GM11168 (cell line): ENCODE data around the gene BLOC1S5.

Experiments
- in situ Hi-C: fragments of 300-500 bp; cut with MboI; formaldehyde crosslinking; loops from one replicate; pipeline ENCODE4 v1.12.0; 2022; ENCODE audit warnings: low sequenced_read_pairs; ENCODE audit not compliant: unreplicated experiment

The BLOC1S5 gene, protein sequence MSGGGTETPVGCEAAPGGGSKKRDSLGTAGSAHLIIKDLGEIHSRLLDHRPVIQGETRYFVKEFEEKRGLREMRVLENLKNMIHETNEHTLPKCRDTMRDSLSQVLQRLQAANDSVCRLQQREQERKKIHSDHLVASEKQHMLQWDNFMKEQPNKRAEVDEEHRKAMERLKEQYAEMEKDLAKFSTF

DNA sequence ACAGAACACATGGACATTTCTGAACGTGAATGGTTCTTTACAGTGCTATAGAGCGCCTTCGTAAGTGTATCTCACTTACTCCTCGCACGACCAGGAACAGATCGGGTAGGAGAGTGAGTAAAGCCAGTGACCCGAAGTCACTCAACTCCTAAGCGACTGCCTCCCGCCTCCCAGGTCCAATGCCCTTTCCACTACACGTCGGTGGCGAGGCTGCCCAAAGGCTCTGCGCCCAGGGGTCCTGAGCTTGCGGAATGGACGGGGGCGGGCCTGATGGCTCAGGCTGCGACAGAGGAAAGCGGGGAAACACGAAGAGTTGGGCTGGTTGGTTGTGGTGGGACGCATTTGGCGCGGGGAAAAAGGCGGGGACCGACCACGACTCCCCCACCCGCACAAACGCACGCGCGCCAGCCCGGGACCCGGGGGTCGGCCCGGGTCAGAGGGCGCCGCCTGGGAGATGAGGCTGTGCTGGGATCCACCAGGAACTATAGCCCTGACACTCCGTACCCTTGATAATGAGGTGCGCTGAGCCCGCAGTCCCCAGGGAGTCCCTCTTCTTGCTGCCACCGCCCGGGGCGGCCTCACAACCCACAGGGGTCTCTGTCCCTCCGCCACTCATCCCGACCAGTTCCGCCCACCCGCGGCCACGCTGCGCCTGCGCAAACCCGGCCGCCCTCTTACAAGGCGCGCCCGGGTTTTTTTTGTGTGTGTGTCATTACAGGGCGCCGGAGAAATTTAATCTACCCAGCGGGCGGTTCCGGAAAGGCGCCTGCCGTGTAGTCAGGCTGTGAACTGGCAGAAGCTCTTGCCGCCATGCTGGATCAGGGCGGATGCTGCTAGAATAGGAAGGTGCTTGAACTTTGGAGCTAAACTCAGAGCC, at the start of gene BLOC1S5:
Gene BLOC1S5 (minus strand): TSS at position 629 of the 877 bp plus-strand sequence. CDS start 13 bp downstream, at position 616.
- in situ Hi-C loops: no loop called here

DNA sequence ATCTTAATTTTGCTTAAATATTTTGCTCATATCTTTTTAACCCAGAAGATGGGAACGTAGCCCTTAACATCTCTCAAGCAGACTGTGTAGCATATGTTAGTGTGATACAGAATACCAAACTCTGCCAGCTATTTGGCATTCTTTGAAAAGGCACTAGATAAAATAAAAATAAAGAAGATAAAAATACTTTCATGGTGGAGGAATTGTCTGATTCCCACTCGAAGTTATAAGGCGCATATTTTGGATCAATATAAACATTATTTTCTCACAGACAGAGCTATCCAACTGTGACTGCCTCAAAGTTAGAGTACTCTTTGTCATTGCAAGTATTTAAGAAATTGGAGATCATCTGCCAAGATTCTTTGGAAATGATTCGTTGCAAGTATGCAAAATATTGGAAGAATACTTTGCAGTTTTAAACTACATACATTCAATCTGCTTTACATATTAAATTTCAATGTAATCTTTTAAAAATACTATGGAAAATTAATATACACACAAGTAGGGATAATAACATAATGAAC, 49.0 kb upstream of the BLOC1S5 start:
- in situ Hi-C loops: no loop called here

DNA sequence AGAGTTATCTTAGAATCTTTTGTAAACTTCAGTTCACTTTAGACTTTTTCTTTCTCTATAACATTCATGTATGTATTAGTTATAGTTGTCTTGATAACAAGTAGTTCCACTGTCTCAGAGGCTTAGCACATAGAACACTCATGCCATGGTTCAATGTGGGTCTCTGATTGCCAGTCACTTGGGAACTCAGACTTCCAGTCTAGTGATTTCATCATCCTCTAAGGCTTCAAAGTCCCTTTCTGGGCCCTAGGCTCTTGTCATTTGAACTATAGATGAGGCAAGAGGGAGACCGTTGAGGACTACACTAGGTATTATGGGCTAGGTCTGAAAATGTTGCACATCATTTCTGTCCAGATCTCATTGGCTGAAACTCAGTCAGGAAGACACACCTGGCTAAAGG, 46.5 kb upstream of the BLOC1S5 start:
- in situ Hi-C loops: no loop called here

DNA sequence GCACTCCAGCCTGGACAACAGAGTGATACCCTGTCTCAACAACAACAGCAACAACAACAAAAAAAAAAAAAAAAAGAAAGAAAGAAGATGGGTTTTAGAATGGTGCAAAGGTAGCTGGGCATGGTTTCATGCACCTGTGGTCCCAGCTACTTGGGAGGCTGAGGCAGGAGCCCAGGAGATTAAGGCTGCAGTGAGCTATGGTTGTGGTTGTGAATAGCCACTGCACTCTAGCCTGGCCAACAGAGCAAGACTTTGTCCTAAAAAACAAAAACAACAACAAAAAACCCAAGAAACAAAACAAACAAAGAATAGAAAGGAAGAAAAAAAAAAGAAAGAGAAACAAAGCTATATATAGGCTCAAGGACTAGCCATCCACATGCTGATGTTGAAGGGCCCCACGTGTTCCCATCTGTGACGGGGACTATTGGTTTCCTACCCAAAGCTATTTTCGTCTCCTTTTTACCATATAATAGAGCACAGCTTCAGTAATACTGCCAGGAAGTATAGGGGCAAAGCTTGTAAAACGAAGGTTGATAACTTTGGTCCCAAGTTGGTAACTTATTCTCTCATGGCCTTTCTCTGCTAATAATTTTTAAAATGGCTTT, 46.0 kb upstream of the BLOC1S5 start:
- in situ Hi-C loops: no loop called here

DNA sequence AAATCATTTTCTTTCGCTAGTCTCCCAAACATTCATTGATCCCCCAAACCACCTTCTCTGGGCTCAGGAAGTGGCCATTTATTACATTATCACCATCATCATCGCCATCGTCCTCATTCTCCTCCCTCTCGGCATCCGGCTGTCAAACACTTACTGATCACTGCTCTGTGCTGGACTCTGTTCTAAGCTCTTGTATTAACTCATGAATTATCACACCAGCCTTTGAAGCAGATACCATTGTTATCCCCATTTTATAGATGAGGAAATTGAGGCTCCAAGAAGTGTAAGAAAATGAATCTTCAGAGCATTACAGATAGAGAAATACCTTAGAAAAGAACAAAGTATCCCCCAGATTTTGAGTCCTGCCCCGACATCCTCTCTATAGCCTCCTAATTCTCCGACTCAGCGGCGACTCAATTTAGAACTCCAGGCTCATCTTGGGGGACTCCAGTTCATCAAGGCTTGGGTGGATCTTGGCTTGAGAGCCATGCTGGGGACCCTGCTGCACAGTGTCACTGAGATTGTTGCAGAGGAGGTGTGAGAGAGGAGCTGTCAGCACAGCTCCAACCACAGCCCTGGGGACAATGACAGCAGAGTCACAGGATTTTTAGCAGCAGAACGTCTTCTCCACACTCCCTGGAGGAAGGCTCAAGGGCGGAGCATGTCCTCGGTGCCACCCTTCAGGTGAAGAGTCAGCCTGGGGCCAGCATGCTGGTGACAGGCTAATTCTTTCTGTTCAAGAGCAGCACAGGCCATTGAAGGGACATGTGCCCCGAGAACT, 44.8 kb upstream of the BLOC1S5 start:
- in situ Hi-C loops: no loop called here

DNA sequence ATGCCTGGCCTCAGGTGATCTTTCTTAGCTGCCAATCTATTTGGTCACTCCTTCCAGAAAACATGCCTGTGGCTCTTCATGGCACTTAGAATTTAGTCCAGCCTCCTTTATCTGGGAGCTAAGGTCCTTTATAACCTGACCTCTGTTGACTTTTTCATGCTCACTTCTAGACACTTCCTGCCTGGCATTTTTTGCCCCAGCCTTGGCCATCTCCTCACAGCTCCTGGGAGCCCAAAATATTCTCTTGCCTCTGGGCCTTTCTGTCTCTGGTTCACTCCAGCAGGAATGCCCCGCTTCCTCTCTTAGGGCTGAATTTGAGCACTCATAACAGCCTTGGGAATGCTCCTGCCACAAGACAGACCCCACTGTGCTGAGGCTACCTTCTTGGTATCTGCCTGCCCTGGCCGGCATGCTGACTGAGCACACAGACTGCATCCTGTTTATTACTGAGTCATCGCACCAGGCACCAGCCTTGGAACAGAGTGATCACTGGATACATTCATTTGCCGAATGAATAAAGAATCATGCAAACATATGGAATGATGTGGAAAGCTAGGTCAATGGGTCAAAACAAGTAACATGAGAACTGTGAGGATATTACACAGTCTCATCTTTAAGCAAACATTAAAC, 44.0 kb upstream of the BLOC1S5 start:
- in situ Hi-C loops: no loop called here

DNA sequence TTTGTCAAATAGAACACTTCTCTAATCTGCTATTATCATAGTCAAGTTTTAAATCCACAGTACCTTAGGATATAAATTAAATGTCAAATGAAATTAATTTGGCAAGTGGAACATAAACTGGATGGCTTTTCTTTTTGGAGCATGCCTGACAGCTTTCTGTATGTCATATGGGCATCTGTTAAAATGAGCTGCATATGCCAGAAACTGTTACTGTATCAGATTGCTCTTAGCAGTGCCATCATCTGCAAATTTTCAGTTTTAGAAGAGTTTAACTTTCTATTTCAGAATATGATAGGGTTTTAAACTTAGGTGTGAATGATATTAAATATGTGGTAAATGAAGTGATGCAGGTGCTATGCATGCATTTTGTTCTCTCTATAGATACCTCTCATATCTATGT, 41.6 kb upstream of the BLOC1S5 start:
- in situ Hi-C loops: no loop called here

DNA sequence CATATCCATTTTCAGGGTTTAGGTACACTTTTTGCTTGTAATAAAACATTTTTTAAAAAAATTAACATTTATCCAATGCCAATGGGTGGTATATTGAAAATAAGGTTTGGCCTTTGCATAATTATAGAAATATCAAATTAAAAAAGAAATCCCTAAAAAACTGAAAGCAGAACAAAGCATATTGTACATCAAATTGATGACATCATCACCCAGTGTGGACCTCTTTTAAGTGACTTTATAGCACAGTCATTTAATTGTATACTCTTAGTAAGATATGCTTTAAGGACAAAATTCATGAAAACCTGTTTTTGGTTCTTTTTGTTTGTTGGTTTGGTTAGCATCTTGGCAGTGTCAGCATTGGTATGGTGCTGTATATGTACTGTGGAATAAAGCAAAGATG, 39.5 kb upstream of the BLOC1S5 start:
- in situ Hi-C loops: no loop called here

DNA sequence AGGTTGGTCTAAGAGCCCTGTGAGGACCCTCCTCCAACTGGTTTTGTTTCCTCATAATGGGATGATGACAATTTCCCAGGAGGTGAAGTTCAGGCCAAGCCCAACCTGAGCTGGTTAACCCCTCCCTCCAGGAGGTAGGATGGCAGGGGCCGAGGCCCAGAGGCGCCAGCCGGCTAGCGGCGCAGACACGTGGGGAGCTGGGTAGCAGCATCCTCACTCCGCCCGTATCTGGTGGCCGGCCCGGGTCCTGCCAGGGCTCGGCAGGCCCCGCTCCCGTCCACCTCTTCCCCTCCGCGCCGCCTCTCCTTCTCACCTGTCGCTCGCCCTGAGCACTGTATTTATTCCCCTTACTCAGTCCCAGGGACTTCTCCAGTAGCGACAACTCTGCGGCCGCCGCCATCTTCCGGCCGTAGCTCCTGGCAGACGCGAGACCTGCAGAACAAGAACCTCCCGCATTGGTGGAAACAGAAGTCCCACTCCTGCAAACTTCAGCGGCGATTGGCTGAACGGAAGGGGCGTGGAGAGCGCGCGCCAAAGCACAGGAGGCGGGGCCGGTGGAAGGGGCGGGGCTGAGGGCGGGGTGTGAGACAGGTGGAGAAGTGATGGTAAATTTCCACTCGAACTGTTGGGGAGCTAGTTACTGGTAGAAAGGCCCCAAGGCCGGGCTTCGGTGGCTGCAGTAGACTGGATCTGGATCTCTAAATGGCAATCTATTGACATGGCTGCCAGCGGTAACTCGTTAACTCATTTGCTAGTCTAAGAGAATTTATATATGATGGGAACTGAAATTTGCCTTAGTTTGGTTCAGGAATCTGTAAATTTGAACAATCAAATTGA, 38.2 kb upstream of the BLOC1S5 start, which contains the start of gene EEF1E1:
Gene EEF1E1 (minus strand): TSS at position 427 of the 837 bp plus-strand sequence. CDS start 27 bp downstream, at position 400.
- in situ Hi-C loops: no loop called here

DNA sequence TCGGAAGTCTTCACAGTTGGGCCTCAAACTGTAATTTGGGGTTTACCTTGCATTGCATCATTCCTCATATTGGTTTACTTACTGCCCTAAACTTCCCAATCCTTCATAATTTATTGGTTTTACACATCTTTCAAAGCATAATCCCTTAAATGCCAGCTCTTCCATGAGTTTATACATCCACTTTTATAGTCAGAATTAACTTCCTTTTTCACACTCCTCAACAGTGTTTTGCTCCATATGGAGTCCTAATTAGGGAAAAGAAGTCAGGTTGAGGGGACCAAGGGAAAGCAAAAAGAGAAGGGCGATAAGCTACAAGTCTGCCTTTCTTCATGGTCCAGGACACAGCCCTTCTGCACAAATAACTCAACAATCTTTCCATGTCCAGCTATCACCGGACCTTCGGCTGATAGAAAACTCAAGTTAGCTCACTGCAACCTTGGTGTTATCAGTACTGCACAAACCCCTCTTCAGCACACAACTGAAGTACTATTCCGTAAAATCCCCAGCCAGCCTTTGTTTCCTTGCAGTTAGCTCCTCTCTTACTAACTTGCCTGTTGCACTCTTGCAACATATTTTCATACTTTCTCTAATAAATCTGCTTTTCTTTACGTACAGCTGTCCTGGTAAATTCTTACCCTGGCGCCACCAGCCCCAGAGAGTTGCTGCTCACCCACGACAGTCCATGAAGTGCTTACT, 36.1 kb upstream of the BLOC1S5 start:
- in situ Hi-C loops: no loop called here

DNA sequence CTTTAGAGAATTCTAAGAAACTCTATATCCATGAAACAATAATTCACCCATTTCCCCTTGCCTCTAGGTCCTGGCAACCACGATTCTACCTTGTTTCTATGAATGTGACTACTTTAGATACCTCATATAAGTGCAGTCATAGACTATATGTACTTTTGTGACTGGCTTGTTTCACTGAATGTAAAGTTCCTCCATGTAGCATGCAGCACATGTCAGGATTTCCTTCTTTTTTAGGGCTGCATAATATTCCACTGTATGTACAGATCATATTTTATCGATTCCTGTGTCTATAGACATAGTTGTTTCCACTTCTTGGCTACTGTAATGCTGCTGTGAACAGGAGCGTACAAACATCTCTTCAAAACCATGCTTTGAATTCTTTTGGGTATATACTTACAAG, 26.5 kb upstream of the BLOC1S5 start:
- in situ Hi-C loops: no loop called here

DNA sequence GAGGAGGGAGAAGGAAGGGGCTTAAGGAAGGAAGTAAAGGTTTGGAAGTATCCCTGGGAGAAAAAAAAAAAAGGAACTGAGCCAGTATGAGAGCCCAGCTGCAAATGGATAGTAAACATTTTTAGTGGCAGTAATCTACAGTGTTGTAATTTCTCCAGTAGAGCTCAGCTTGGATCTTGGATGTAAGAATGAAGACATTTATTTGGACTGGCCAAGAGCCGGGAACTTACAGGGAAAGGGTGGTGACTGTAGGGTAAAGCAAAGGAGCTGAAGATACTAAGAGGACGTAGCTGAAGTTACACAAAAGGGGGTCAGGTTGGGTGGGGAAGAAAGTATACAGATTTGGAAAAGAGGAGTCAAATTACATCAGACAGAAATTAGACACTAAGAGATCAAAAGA, 24.7 kb upstream of the BLOC1S5 start:
- in situ Hi-C loops: no loop called here

DNA sequence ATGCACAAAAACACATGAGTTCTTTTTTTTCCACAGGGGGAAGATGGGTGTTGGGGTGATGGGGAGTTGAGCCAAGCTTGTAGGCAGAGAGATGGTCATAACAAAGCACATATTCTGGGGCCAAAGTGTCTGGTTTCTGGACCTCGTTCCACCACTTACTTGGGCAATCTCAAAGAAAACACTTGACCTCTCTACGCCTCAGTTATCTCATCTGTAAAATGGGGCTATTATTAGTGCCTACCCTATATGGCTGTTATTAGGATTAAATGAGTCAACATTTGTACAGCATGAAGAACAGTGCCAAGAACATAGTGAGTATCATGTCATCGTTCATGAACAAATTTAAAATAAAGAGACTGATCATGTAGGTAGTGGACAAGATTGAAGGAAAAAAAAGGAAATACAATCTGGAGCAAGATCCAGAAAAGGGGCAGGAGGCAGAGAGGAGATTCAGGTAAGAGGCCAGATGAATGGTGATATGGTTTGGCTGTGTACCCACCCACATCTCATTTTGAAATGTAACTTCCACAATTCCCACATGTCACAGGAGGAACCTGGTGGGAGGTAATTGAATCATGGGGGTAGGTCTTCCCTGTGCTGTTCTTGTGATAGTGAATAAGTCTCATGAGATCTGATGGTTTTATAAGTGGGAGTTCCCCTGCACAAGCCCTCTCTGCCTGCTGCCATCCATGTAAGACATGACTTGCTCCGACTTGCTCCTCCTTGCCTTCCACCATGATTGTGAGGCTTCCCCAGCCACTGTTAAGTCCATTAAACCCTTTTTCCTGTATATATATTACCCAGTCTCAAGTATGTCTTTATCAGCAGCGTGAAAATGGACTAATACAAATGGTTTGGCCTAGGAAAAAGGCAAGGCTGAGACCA, 23.9 kb upstream of the BLOC1S5 start:
- in situ Hi-C loops: no loop called here

DNA sequence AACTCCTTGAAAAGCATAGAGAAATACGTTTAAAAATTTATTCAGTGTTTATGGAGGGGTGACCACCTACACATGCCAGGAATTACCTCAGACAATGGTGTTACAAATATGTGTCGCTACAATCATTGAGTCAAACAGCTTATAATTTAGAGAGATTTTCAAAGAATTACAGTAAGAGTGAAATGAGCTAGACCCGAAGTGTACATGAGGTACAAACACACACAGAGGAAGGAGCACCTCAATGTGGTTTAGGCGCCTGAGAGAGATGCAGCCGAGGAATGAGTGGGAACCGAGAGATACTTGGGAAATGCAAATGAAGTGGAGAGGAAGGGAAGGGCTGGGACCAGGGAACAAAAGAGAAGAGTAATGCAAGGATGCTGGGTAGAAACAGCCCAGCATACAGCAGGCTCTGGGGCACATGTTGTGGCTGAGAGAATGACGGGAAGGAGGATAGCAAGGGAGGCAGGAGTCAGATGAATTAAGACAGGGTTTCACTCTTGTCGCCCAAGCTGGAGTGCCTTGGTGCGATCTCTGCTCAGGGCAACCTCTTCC, 22.6 kb upstream of the BLOC1S5 start:
- in situ Hi-C loops: no loop called here

DNA sequence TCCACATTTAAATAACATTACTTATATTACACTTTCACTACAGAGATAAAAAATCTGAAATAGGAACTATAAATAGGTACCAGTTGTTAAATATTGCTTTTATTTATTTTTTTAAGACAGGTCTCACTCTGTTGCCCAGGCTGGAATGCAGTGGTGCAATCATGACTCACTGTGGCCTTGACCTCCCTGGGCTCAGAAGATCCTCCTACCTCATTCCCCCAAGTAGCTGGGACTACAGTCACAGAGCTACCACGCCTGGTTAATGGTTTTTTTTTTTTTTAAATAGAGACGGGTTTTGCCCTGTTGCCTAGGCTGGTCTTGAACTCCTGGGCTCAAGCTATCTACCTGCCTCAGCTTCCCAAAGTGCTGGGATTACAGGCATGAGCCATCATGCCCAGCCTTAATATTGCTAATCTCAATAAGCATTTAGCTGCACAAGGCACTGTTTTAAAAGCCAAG, 20.9 kb upstream of the BLOC1S5 start:
- in situ Hi-C loops: no loop called here

DNA sequence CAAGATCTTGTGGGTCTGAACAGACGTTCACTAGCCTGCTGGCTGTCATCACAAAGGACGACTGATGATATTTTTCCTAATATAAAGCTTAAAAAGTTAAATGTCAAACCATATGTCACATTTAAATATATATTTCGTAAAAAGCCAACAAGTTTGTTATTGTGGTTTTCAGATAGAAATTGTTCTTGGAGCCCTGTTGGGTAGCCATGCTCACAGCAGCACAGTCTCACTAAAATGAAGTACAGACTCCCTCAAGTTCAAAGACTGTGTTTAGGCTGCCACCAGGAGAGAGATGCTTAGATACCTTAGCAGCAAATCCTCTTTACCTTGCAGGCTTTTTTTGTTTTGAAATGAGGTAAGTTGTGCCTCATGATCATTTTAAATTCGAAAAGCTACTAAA, 20.4 kb upstream of the BLOC1S5 start:
- in situ Hi-C loops: no loop called here
